Brain microvascular endothelial cell (primary cell): Measurements from ENCODE around the gene ZNF827.

Experiments
- DNase-seq: peaks from one replicate; pipeline ENCODE4 v3.0.0-alpha.2; 2020
- H3K27ac ChIP-seq: fragments of 250-450 bp; sonication (Bioruptor Pico); 2 replicates; pipeline ENCODE4 v1.5.1; 2020; ENCODE audit warnings: mild to moderate bottlenecking, moderate library complexity
- H3K27me3 ChIP-seq: fragments of 250-450 bp; sonication (Bioruptor Pico); replicated peaks from 2 replicates; pipeline ENCODE4 v1.5.1; 2020; ENCODE audit warnings: mild to moderate bottlenecking
- H3K36me3 ChIP-seq: fragments of 250-450 bp; sonication (Bioruptor Pico); replicated peaks from 2 replicates; pipeline ENCODE4 v1.5.1; 2020; ENCODE audit warnings: mild to moderate bottlenecking
- H3K4me3 ChIP-seq: 2 replicates; pipeline ENCODE4 v1.5.1; 2011; ENCODE audit warnings: low read depth, mild to moderate bottlenecking, control low read depth, low read length, moderate library complexity
- in situ Hi-C: cut with HindIII; loops from 2 replicates; pipeline ENCODE4 v1.10.0; 2017; ENCODE audit warnings: low sequenced_read_pairs, low pct_ligation_motif_present
- TF ChIP-seq, protein P1 (sequence below): IDR thresholded peaks from 2 replicates; pipeline ENCODE4 v1.5.1; 2011; ENCODE audit warnings: low read depth, mild to moderate bottlenecking, moderate library complexity, low read length, control low read depth, inconsistent platforms; ENCODE audit errors: missing control alignments

The ZNF827 gene

DNA sequence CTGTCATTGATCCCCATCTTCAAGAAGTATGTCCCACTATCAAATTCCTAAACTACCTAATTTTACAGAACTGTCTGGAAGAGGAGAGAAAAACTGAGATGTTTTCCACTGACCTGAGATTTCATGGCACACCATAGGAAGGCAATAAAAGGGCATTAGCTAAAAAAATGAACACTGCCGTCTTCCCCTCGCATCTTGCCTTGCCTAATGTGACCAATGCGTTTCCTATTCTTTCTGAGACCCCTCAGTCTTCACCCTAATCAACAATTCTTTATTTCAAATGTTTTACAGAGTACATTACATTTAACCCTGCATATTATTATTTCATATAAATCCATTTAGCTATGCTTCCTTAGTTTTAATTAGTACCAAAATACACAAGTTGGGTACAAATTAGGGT lies 43.6 kb downstream of the ZNF827 start:
- TF ChIP-seq, protein P1, sequence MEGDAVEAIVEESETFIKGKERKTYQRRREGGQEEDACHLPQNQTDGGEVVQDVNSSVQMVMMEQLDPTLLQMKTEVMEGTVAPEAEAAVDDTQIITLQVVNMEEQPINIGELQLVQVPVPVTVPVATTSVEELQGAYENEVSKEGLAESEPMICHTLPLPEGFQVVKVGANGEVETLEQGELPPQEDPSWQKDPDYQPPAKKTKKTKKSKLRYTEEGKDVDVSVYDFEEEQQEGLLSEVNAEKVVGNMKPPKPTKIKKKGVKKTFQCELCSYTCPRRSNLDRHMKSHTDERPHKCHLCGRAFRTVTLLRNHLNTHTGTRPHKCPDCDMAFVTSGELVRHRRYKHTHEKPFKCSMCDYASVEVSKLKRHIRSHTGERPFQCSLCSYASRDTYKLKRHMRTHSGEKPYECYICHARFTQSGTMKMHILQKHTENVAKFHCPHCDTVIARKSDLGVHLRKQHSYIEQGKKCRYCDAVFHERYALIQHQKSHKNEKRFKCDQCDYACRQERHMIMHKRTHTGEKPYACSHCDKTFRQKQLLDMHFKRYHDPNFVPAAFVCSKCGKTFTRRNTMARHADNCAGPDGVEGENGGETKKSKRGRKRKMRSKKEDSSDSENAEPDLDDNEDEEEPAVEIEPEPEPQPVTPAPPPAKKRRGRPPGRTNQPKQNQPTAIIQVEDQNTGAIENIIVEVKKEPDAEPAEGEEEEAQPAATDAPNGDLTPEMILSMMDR, result no peak
- no peak for DNase-seq

DNA sequence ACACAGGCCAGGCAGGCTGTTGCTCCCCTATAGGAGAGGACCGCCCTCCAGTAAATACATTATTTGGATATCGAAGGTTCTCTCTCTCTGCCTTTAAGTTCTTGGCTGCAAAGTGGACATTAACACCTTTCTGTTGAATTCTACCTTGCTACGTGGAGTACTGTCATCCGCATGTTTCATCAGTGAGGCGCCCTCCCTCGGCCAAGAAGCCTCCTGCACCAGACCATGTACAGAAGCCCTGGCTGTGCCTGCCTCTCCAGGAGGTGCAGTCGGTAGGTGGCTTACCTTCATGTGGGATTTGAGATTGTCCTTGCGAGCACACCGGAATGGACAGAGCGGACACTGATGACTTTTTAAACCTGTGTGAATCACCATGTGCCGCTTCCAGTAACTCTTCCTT lies 46.7 kb downstream of the ZNF827 start:
- Histone ChIP-seq H3K36me3 (no peaks in the 10 kb centered on the region), H3K27ac (no peak overlapping the region), H3K4me3 (no peak overlapping the region), H3K27me3 (no peaks in the 10 kb centered on the region)
- in situ Hi-C loops, result no loop called here
- no peak for DNase-seq
- TF ChIP-seq, protein P1, result peak; percentile 9

More for the DNA sequence above, 43.6 kb downstream of the ZNF827 start:
- Histone ChIP-seq H3K4me3 (no peak overlapping the region), H3K27ac (no peak overlapping the region), H3K36me3 (no peaks in the 10 kb centered on the region), H3K27me3 (no peaks in the 10 kb centered on the region)
- in situ Hi-C loops, result no loop called here

DNA sequence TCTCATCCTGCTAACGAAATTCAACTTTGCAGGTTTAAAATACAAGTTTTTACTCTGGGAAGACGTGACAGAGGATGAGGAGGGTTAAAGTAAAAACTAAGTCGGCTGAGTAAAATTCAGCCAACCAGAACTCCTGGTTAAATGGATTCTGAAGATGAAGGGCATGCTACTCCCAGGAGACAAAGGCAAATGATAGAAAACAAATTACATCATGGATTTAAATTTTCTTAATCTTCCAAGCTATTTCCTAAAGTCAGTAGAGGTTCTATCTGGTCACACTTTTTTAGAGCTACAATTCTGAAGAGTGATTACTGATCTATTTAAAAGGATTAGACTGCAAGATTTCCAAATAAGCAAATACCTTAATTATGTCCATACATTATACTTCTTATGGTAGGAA lies 47.9 kb downstream of the ZNF827 start:
- H3K27me3 ChIP-seq, result no peaks in the 10 kb centered on the region
- H3K4me3 ChIP-seq, result no peak overlapping the region
- TF ChIP-seq, protein P1, result no peak
- DNase-seq, result no peak
- in situ Hi-C loops, result no loop called here
- H3K27ac ChIP-seq, result no peak overlapping the region
- no peaks in the 10 kb centered on the region for H3K36me3 ChIP-seq

DNA sequence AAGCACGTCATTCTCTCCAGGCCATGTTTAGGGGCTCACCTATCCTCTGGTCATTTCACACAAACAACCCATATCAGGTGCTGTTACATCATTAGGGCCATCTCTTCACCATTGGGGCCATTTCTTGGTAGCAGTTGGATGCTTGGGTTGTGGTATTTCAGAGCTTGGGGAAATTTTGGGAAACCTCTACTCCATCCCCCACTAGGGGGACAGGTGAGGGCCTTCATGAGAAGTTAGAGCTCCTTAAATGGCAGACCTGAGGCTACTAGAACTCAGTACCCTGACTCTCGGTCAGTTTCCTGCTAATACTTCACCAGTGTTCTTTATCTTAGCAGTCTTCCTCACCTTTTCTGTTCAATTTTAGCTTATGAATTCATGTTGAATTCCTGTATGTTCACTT lies 50.2 kb downstream of the ZNF827 start:
- TF ChIP-seq, protein P1, result peak; percentile 38
- in situ Hi-C loops, result no loop called here
- peaks cover 6% of the 10 kb centered on the region for H3K36me3 ChIP-seq
- no peak overlapping the region for H3K27ac ChIP-seq
- H3K4me3 ChIP-seq, result no peak overlapping the region
- DNase-seq, result no peak
- H3K27me3 ChIP-seq, result no peaks in the 10 kb centered on the region

DNA sequence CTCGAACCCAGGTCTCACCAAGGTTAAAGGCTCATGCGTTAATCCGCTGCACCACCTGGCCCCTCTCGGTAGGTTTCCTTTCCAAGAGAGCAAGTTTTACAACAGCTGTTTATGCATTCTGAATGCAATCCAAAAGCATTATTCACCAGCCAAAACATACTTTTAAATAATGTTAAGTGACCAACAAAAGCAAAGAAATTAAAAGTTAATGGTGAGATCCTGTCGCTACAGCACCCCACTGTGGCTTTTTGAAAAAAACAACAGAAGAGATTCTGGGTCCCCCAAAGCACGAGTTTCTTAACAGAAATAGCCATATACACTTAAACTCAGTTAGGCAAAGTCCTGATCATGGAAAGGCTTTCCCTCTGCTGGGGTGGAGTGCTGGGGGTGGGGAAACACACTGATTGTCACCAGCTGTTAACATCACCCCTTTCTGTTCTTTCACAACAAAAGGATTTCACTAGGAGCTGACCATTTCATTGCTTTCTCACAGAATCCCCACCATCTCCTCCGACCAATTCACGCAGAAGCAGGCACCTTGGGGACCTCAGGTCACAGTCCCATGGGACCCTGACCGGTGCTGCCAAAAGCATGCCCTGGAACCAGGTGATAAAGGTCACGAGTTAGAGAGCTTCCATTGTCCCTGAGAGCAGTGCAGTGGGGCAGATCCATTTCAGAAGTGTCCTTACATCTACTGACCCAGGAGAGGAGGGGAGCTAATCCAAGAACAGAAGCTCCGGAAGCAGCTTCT lies 51.2 kb downstream of the ZNF827 start:
- Histone ChIP-seq H3K27ac (no peak overlapping the region), H3K4me3 (no peak overlapping the region), H3K27me3 (no peaks in the 10 kb centered on the region), H3K36me3 (peaks cover 6% of the 10 kb centered on the region)
- peak; percentile 6 for DNase-seq
- in situ Hi-C loops, result no loop called here
- TF ChIP-seq, protein P1, result no peak

DNA sequence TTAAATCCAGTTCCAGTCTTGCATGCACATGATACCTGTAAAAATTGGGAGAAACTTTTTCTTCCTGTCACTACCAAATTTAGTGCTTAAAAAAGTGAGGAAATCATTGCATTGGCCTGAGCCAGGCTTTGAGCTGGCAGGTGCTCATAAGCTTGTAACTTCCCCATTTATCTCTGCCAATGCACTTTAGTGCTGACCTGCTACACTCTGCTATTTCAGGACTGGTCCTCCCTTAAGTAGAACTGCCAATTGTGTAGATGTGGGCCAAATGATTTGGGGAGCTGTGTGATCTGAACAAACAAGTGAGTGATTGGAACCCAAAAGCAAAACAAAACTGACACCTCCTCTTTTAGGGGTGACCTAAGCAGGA lies 51.8 kb downstream of the ZNF827 start:
- Histone ChIP-seq H3K27me3 (no peaks in the 10 kb centered on the region), H3K4me3 (no peak overlapping the region), H3K27ac (no peak overlapping the region), H3K36me3 (peaks cover 6% of the 10 kb centered on the region)
- DNase-seq, result no peak
- TF ChIP-seq, protein P1, result no peak
- in situ Hi-C loops, result no loop called here
